IPS DF 4.7 (cell line): ENCODE data around the gene ERMARD.

Experiments used
- DNase-seq: peaks from one replicate; pipeline ENCODE4 v3.0.0-alpha.2; 2013; ENCODE audit warnings: low spot score; ENCODE audit errors: extremely low read depth

ERMARD gene

GRCh38 chr6:169801396-169802160 lies 50.2 kb downstream of the ERMARD start:
- no peak for DNase-seq

- DNase-seq: no peak
These were observed 51.4 kb downstream of the ERMARD start for GRCh38 chr6:169802790-169803189.

GRCh38 chr6:169803271-169803811 lies 51.9 kb downstream of the ERMARD start:
- DNase-seq: no peak

GRCh38 chr6:169803816-169804340 lies 52.5 kb downstream of the ERMARD start:
- DNase-seq: no peak

- no peak for DNase-seq
These were observed 53.0 kb downstream of the ERMARD start for GRCh38 chr6:169804427-169804826.

GRCh38 chr6:169805242-169805838 lies 53.9 kb downstream of the ERMARD start:
- no peak for DNase-seq

GRCh38 chr6:169806701-169807100 lies 55.3 kb downstream of the ERMARD start:
- DNase-seq: no peak

GRCh38 chr6:169807229-169807628 lies 55.8 kb downstream of the ERMARD start:
- DNase-seq: no peak

- DNase-seq: no peak
These were observed 56.5 kb downstream of the ERMARD start for GRCh38 chr6:169807699-169808607.

GRCh38 chr6:169808608-169808967 lies 57.2 kb downstream of the ERMARD start:
- DNase-seq: no peak

- no peak for DNase-seq
These were observed 58.0 kb downstream of the ERMARD start for GRCh38 chr6:169809386-169809785.

GRCh38 chr6:169810066-169810989 lies 58.9 kb downstream of the ERMARD start:
- DNase-seq: no peak

- DNase-seq: no peak
These were observed 59.6 kb downstream of the ERMARD start for GRCh38 chr6:169811072-169811471.

- no peak for DNase-seq
These were observed 60.3 kb downstream of the ERMARD start for GRCh38 chr6:169811521-169812256.

- no peak for DNase-seq
These were observed 60.8 kb downstream of the ERMARD start for GRCh38 chr6:169812257-169812644.

GRCh38 chr6:169813969-169814368 lies 62.5 kb downstream of the ERMARD start:
- no peak for DNase-seq

- no peak for DNase-seq
These were observed 64.6 kb downstream of the ERMARD start for GRCh38 chr6:169816054-169816453.

GRCh38 chr6:169816975-169817374 lies 65.6 kb downstream of the ERMARD start:
- DNase-seq: no peak

GRCh38 chr6:169820358-169820757 lies 68.9 kb downstream of the ERMARD start:
- no peak for DNase-seq

- DNase-seq: no peak
These were observed 72.6 kb downstream of the ERMARD start for GRCh38 chr6:169824021-169824420.
